Ishikawa (cell line): Measurements from ENCODE around the gene COL16A1.

Experiments used
- CEBPB ChIP-seq: IDR thresholded peaks from 2 replicates; pipeline ENCODE4 v1.6.1; 2012
- EP300 ChIP-seq: IDR thresholded peaks from 2 replicates; pipeline ENCODE4 v1.6.1; 2012; ENCODE audit warnings: borderline replicate concordance
- MAX ChIP-seq: IDR thresholded peaks from 2 replicates; pipeline ENCODE4 v1.6.1; 2012
- TAF1 ChIP-seq: IDR thresholded peaks from 2 replicates; pipeline ENCODE4 v1.6.1; 2012; ENCODE audit warnings: low read depth, mild to moderate bottlenecking
- YY1 ChIP-seq: IDR thresholded peaks from 2 replicates; pipeline ENCODE4 v1.6.1; 2012; ENCODE audit warnings: low read depth
- TF ChIP-seq, protein P1 (sequence below): IDR thresholded peaks from 2 replicates; pipeline ENCODE4 v1.6.1; 2012; ENCODE audit warnings: low read depth, mild to moderate bottlenecking

- TF ChIP-seq YY1 (no peak), TAF1 (no peak), CEBPB (no peak), EP300 (no peak), MAX (no peak)
- TF ChIP-seq, protein P1, sequence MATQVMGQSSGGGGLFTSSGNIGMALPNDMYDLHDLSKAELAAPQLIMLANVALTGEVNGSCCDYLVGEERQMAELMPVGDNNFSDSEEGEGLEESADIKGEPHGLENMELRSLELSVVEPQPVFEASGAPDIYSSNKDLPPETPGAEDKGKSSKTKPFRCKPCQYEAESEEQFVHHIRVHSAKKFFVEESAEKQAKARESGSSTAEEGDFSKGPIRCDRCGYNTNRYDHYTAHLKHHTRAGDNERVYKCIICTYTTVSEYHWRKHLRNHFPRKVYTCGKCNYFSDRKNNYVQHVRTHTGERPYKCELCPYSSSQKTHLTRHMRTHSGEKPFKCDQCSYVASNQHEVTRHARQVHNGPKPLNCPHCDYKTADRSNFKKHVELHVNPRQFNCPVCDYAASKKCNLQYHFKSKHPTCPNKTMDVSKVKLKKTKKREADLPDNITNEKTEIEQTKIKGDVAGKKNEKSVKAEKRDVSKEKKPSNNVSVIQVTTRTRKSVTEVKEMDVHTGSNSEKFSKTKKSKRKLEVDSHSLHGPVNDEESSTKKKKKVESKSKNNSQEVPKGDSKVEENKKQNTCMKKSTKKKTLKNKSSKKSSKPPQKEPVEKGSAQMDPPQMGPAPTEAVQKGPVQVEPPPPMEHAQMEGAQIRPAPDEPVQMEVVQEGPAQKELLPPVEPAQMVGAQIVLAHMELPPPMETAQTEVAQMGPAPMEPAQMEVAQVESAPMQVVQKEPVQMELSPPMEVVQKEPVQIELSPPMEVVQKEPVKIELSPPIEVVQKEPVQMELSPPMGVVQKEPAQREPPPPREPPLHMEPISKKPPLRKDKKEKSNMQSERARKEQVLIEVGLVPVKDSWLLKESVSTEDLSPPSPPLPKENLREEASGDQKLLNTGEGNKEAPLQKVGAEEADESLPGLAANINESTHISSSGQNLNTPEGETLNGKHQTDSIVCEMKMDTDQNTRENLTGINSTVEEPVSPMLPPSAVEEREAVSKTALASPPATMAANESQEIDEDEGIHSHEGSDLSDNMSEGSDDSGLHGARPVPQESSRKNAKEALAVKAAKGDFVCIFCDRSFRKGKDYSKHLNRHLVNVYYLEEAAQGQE: no peak
Measured at GRCh38 chr1:31640179-31640578, 63.6 kb downstream of the COL16A1 start.
